ENCODE measurements around the gene ZBTB21.

- TF ChIP-seq REST (IDR thresholded peaks at IDR 0.05; ENCODE audit: unreplicated experiment) = no peak
- TF ChIP-seq CTCF (conservative IDR thresholded peaks at IDR 0.05; ENCODE audit: low read depth in 2 of 2) = no peak
- TF ChIP-seq EZH2 (IDR thresholded peaks at IDR 0.05; ENCODE audit: low read depth, unreplicated experiment) = no peak
- no peak for TF ChIP-seq POLR2AphosphoS5 (IDR thresholded peaks at IDR 0.05; ENCODE audit: low read depth)
- TF ChIP-seq EZH2phosphoT487 (IDR thresholded peaks at IDR 0.05; ENCODE audit: unreplicated experiment) = no peak
- no peak for TF ChIP-seq JUNB (IDR thresholded peaks at IDR 0.05; ENCODE audit: unreplicated experiment)
- TF ChIP-seq CREB1 (CRISPR knock-in tag; IDR thresholded peaks at IDR 0.05; ENCODE audit: low read depth) = no peak
- no peak for TF ChIP-seq NANOG (IDR thresholded peaks at IDR 0.05; ENCODE audit: borderline replicate concordance)
- TF ChIP-seq ETS1 (IDR thresholded peaks at IDR 0.05) = no peak
- TF ChIP-seq ZNF331 (CRISPR knock-in tag; IDR thresholded peaks at IDR 0.05; ENCODE audit: low read depth) = no peak
- no peak for TF ChIP-seq ZNF114 (CRISPR knock-in tag; IDR thresholded peaks at IDR 0.05)
- TF ChIP-seq STAT1 (IDR thresholded peaks at IDR 0.05; ENCODE audit: unreplicated experiment) = no peak
- TF ChIP-seq ZNF462 (CRISPR knock-in tag; IDR thresholded peaks at IDR 0.05) = no peak
Measured at GRCh38 chr21:41948078-41948895, 61.9 kb downstream of the ZBTB21 start.
